Keratinocyte (primary cell): Measurements from ENCODE around the gene SLC44A3.

ENCODE experiments used
- EZH2 ChIP-seq: IDR thresholded peaks from one replicate; pipeline ENCODE4 v1.6.1; 2012; ENCODE audit warnings: inconsistent platforms, mild to moderate bottlenecking, low read length, moderate library complexity
- TF ChIP-seq, protein P1 (sequence below), 3 experiments: IDR thresholded peaks in 1 of 3; conservative IDR thresholded peaks in 1 of 3; optimal IDR thresholded peaks in 1 of 3; 2 replicates in 2 of 3; 3 replicates in 1 of 3; pipeline versions ENCODE3 to v1.5.1; 2011; ENCODE audit warnings: low read length in 3 of 3, mild to moderate bottlenecking in 3 of 3, moderate library complexity in 2 of 3, control low read depth in 1 of 3, inconsistent platforms in 1 of 3; ENCODE audit not compliant: insufficient read depth in 2 of 3; ENCODE audit errors: extremely low read depth in 1 of 3

DNA sequence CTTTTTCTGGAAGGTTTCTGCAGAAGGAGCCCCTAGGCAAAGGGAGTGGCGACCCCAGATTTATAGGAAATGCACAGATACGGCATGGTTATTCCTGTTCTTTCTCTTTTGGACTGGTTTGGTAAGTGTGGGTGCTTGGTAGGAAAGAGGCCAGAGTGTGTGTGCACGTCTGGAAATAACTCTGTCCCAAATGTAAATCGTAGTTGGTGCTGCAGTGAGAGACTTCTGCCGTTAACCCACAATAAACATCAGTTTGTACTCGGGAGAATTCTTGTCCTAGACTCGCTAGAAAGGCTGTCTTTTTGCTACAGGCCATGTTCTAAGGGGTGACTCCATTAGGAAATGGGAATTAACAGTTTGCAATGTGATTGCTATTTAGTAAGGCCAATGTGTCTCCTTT, 779 bp downstream of the SLC44A3 start:
- TF ChIP-seq, protein P1, sequence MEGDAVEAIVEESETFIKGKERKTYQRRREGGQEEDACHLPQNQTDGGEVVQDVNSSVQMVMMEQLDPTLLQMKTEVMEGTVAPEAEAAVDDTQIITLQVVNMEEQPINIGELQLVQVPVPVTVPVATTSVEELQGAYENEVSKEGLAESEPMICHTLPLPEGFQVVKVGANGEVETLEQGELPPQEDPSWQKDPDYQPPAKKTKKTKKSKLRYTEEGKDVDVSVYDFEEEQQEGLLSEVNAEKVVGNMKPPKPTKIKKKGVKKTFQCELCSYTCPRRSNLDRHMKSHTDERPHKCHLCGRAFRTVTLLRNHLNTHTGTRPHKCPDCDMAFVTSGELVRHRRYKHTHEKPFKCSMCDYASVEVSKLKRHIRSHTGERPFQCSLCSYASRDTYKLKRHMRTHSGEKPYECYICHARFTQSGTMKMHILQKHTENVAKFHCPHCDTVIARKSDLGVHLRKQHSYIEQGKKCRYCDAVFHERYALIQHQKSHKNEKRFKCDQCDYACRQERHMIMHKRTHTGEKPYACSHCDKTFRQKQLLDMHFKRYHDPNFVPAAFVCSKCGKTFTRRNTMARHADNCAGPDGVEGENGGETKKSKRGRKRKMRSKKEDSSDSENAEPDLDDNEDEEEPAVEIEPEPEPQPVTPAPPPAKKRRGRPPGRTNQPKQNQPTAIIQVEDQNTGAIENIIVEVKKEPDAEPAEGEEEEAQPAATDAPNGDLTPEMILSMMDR (optimal IDR thresholded peaks at IDR 0.05 in 1 of 3, IDR thresholded peaks at IDR 0.05 in 1 of 3, conservative IDR thresholded peaks at IDR 0.05 in 1 of 3; ENCODE audit: extremely low read depth in 1 of 3, insufficient read depth in 2 of 3, low read length in 3 of 3) = no peak
- TF ChIP-seq EZH2 = no peak
